Tibial nerve (tissue), 3 donors: ENCODE data around the gene SENP1.

Experiments
- POLR2A ChIP-seq, 2 donors: fragments of 450-650 bp; IDR thresholded peaks; one replicate each; pipeline ENCODE4 v1.6.1; 2017; ENCODE audit warnings: antibody characterized with exemption in 2 of 2, mild to moderate bottlenecking in 2 of 2, moderate library complexity in 2 of 2
- TF ChIP-seq, protein P1 (sequence below), 5 experiments: fragments of 200-600 bp in 3 of 5; fragments of 450-650 bp in 2 of 5; sonication (generic) in 3 of 5; IDR thresholded peaks; one replicate each; pipeline ENCODE4 v1.5.1; 2016 to 2019; ENCODE audit warnings: antibody characterized with exemption in 5 of 5, mild to moderate bottlenecking in 3 of 5, moderate library complexity in 2 of 5

DNA sequence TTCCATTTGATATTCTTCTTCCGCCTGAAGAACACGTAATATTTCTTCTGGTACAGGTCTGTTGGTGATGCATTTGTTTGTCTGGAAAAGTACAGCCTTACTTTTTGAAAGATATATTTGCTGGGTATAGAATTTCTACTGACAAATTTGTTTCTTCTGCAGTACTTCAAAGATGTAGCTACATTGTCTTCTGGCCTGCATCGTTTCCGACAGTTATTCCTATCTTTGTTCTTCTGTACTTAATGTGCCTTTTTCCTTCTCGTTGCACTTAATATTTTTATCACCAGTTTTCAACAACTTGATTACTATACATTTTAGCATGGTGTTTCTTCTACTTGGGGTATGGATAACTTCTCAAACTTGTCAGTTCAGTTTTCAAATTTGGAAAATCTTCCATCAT is 47.1 kb downstream of the SENP1 start:
- TF ChIP-seq, protein P1, sequence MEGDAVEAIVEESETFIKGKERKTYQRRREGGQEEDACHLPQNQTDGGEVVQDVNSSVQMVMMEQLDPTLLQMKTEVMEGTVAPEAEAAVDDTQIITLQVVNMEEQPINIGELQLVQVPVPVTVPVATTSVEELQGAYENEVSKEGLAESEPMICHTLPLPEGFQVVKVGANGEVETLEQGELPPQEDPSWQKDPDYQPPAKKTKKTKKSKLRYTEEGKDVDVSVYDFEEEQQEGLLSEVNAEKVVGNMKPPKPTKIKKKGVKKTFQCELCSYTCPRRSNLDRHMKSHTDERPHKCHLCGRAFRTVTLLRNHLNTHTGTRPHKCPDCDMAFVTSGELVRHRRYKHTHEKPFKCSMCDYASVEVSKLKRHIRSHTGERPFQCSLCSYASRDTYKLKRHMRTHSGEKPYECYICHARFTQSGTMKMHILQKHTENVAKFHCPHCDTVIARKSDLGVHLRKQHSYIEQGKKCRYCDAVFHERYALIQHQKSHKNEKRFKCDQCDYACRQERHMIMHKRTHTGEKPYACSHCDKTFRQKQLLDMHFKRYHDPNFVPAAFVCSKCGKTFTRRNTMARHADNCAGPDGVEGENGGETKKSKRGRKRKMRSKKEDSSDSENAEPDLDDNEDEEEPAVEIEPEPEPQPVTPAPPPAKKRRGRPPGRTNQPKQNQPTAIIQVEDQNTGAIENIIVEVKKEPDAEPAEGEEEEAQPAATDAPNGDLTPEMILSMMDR (IDR thresholded peaks at IDR 0.05) = no peak
- TF ChIP-seq POLR2A (IDR thresholded peaks at IDR 0.05) = no peak
